Measurements from ENCODE around the gene RPS6KA4. TPM values are rescaled to one million over a fixed set of nuclear protein-coding genes. Genes with fewer than 3 reads are reported as not detected.

The RPS6KA4 gene
- total RNA-seq, 1 donor from 2014 or later, result 12.7 TPM

- H3K27me3 Mint-ChIP-seq (ENCODE audit: insufficient read depth, low read depth), result peaks cover 27% of the 10 kb centered on the region
- peak overlapping the region; percentile 49 for H3K4me3 ChIP-seq
- H3K4me1 ChIP-seq, result peaks cover 17% of the 10 kb centered on the region
- H3K36me3 ChIP-seq, result no peaks in the 10 kb centered on the region
- peaks cover 17% of the 10 kb centered on the region for H3F3A ChIP-seq (ENCODE audit: low read depth)
- DNase-seq (ENCODE audit: low spot score), result no peak
- H3K27me3 ChIP-seq, result peaks cover 31% of the 10 kb centered on the region
- no peaks in the 10 kb centered on the region for H3K9me3 Mint-ChIP-seq
- H3K27ac ChIP-seq, result no peak overlapping the region
- H3K4me2 ChIP-seq, result peak overlapping the region; percentile 63
- H3K27ac Mint-ChIP-seq, result no peak overlapping the region
- H2AFZ ChIP-seq (replicated peaks), result no peak overlapping the region
- no peak overlapping the region for H3K9ac ChIP-seq
- H3K9me3 ChIP-seq (ENCODE audit: low read depth), result no peaks in the 10 kb centered on the region
- H4K20me1 ChIP-seq (ENCODE audit: low read depth), result no peaks in the 10 kb centered on the region
- no peaks in the 10 kb centered on the region for H3K79me2 ChIP-seq (ENCODE audit: low read depth)
- TF ChIP-seq EZH2 (IDR thresholded peaks at IDR 0.05) (no peak), EZH2phosphoT487 (IDR thresholded peaks at IDR 0.05) (no peak)
- TF ChIP-seq, protein P1, sequence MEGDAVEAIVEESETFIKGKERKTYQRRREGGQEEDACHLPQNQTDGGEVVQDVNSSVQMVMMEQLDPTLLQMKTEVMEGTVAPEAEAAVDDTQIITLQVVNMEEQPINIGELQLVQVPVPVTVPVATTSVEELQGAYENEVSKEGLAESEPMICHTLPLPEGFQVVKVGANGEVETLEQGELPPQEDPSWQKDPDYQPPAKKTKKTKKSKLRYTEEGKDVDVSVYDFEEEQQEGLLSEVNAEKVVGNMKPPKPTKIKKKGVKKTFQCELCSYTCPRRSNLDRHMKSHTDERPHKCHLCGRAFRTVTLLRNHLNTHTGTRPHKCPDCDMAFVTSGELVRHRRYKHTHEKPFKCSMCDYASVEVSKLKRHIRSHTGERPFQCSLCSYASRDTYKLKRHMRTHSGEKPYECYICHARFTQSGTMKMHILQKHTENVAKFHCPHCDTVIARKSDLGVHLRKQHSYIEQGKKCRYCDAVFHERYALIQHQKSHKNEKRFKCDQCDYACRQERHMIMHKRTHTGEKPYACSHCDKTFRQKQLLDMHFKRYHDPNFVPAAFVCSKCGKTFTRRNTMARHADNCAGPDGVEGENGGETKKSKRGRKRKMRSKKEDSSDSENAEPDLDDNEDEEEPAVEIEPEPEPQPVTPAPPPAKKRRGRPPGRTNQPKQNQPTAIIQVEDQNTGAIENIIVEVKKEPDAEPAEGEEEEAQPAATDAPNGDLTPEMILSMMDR (IDR thresholded peaks at IDR 0.05), result no peak
- H3K4me1 Mint-ChIP-seq, result peaks cover 15% of the 10 kb centered on the region
- no peaks in the 10 kb centered on the region for H3K36me3 Mint-ChIP-seq
- peak overlapping the region; percentile 64 for H3K4me3 Mint-ChIP-seq
These were observed 17.5 kb upstream of the RPS6KA4 start for GRCh38 chr11:64341429-64341828.

DNA sequence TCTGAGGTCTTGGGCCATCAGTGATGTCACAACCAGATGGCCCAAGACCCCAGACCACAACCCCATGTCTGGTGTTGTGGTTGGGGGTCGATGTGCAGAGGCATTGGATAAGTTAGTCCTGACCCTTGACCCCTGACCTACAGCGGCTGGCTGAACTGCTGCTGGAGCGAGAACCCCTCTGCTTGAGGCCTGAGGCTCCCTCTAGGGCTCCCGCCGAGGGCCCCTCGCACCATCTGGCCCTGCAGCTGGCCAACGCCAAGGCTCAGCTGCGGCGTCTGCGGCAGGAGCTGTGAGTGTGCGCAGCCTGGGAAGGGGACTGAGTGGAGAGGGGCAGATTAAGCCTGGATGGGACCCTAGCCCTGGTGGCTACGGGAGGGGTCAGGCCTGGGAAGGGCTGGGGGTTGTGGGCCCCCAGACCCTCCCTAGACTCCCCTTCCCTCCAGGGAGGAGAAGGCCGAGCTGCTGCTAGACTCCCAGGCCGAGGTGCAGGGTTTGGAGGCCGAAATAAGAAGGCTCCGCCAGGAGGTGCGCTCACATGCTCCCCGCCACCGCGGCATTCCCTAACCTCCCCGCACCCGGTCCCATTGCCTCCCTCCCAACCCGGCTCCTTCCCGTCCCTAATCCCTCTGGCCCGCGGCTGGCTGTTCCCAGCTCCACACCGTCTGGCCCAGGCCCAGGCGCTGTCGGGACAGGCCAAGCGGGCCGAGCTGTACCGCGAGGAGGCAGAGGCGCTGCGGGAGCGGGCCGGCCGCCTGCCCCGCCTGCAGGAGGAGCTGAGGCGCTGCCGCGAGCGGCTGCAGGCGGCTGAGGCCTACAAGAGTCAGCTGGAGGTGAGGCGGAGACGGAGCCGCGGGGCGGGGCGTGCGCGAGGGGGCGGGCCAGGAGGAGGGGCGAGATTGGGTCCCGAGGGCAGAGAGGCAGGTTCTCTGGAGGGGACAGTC is 16.8 kb upstream of the RPS6KA4 start:
- H3K4me3 Mint-ChIP-seq, result peak overlapping the region; percentile 64
- TF ChIP-seq EZH2 (IDR thresholded peaks at IDR 0.05) (no peak), EZH2phosphoT487 (IDR thresholded peaks at IDR 0.05) (no peak)
- TF ChIP-seq, protein P1 (IDR thresholded peaks at IDR 0.05), result peak; percentile 52
- H3K4me3 ChIP-seq, result peak overlapping the region; percentile 37
- H3K4me1 ChIP-seq, result peaks cover 17% of the 10 kb centered on the region
- peaks cover 31% of the 10 kb centered on the region for H3K27me3 ChIP-seq
- peak; percentile 93 for DNase-seq (ENCODE audit: low spot score)
- H3K27ac Mint-ChIP-seq, result no peak overlapping the region
- peaks cover 27% of the 10 kb centered on the region for H3K27me3 Mint-ChIP-seq (ENCODE audit: insufficient read depth, low read depth)
- H2AFZ ChIP-seq (replicated peaks), result peak overlapping the region; percentile 32
- peaks cover 17% of the 10 kb centered on the region for H3F3A ChIP-seq (ENCODE audit: low read depth)
- H4K20me1 ChIP-seq (ENCODE audit: low read depth), result no peaks in the 10 kb centered on the region
- H3K79me2 ChIP-seq (ENCODE audit: low read depth), result no peaks in the 10 kb centered on the region
- no peak overlapping the region for H3K27ac ChIP-seq
- no peak overlapping the region for H3K9ac ChIP-seq
- H3K9me3 Mint-ChIP-seq, result no peaks in the 10 kb centered on the region
- H3K36me3 ChIP-seq, result no peaks in the 10 kb centered on the region
- no peaks in the 10 kb centered on the region for H3K36me3 Mint-ChIP-seq
- H3K4me2 ChIP-seq, result peak overlapping the region; percentile 55
- peaks cover 16% of the 10 kb centered on the region for H3K4me1 Mint-ChIP-seq
- H3K9me3 ChIP-seq (ENCODE audit: low read depth), result no peaks in the 10 kb centered on the region

- Histone ChIP-seq H3K9me3 (ENCODE audit: low read depth) (no peaks in the 10 kb centered on the region), H3K27me3 (peaks cover 31% of the 10 kb centered on the region), H3K36me3 (no peaks in the 10 kb centered on the region), H4K20me1 (ENCODE audit: low read depth) (no peaks in the 10 kb centered on the region), H3K27ac (no peak overlapping the region), H3K4me2 (no peak overlapping the region), H3K4me1 (peaks cover 17% of the 10 kb centered on the region), H3F3A (ENCODE audit: low read depth) (peaks cover 17% of the 10 kb centered on the region), H3K79me2 (ENCODE audit: low read depth) (no peaks in the 10 kb centered on the region), H3K9ac (no peak overlapping the region), H3K4me3 (peak overlapping the region; percentile 37), H2AFZ (replicated peaks) (no peak overlapping the region)
- H3K27ac Mint-ChIP-seq, result no peak overlapping the region
- peaks cover 20% of the 10 kb centered on the region for H3K27me3 Mint-ChIP-seq (ENCODE audit: insufficient read depth, low read depth)
- H3K9me3 Mint-ChIP-seq, result no peaks in the 10 kb centered on the region
- no peak for DNase-seq (ENCODE audit: low spot score)
- TF ChIP-seq EZH2 (IDR thresholded peaks at IDR 0.05), result no peak
- TF ChIP-seq, protein P1 (IDR thresholded peaks at IDR 0.05), result no peak
- TF ChIP-seq EZH2phosphoT487 (IDR thresholded peaks at IDR 0.05), result no peak
- H3K4me1 Mint-ChIP-seq, result peaks cover 21% of the 10 kb centered on the region
- H3K4me3 Mint-ChIP-seq, result peak overlapping the region; percentile 50
- no peaks in the 10 kb centered on the region for H3K36me3 Mint-ChIP-seq
These were observed 15.9 kb upstream of the RPS6KA4 start for GRCh38 chr11:64342869-64343745.
